ENCODE results near the gene SEPTIN5. TPM values are rescaled to one million over a fixed set of nuclear protein-coding genes. Genes with fewer than 3 reads are reported as not detected.
"Not testable (repeated sequence)": the region's sequence is repeated elsewhere in the genome, so short reads cannot be mapped to it uniquely, and the experiment has no call there.

Gene SEPTIN5
- total RNA-seq, 3 donors from 2014 or later = 0.38 to 1.3 (median 1.1) TPM

DNA sequence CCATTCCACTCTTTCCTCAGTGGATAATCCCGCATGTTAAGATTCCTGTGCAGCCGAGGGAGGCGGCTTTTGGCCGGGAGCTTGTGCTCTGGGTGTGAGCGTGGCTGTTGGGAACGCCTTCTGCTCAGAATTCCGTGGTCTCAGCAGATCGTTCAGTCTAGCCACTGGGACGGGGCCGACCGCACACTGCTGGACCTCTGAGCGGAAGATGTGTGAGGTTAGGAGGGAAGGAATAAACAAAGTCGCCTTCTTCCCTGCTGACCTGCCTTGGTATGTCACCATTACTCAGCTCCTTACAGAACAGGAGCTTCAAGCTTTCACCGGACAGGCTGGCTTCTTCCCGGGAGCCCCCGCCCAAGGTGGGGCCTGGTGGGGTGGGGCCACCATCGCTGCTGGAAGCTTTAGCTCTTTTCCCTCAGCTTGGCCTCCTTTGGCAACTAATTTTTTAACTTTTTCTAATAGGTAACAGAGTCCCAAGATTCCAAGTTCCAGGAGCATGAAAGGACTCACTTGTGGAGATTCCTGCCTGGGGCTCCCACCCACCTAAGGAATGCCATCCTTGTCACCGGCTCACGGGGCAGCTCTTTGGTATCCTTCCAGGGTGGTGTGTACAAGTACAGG lies 22.5 kb upstream of the SEPTIN5 start:
- no peak for ATAC-seq
- Mint-ChIP-seq H3K9me3 (no peaks in the 10 kb centered on the region), H3K27me3 (ENCODE audit: low read depth) (peaks cover 14% of the 10 kb centered on the region), H3K36me3 (ENCODE audit: insufficient read depth) (no peaks in the 10 kb centered on the region), H3K4me3 (no peak overlapping the region), H3K4me1 (ENCODE audit: low read depth) (no peaks in the 10 kb centered on the region)
- no peak for DNase-seq

DNA sequence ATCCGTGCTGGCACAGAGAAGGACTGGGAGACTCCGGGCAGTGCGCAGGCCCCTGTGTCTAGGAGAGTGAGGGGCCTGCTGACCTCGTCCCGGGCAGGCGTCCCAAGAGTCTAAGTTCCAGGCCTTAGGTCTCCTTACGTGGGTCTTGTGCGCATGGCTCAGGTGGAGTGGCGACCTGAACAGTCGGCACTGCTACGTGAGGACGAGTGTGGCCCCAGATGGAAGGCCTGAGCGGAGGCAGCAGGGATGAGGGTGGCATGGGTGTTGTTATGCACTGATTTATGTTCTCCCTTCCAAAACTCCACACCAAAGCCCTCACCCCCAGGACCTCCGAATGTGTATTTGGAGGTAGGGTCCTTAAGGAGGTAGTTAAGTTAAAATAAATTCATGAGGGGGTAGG lies 20.7 kb upstream of the SEPTIN5 start:
- Mint-ChIP-seq H3K9me3 (no peaks in the 10 kb centered on the region), H3K4me3 (no peak overlapping the region), H3K36me3 (ENCODE audit: insufficient read depth) (no peaks in the 10 kb centered on the region), H3K27me3 (ENCODE audit: low read depth) (peaks cover 14% of the 10 kb centered on the region), H3K4me1 (ENCODE audit: low read depth) (no peaks in the 10 kb centered on the region)
- ATAC-seq (no peak), DNase-seq (no peak)

DNA sequence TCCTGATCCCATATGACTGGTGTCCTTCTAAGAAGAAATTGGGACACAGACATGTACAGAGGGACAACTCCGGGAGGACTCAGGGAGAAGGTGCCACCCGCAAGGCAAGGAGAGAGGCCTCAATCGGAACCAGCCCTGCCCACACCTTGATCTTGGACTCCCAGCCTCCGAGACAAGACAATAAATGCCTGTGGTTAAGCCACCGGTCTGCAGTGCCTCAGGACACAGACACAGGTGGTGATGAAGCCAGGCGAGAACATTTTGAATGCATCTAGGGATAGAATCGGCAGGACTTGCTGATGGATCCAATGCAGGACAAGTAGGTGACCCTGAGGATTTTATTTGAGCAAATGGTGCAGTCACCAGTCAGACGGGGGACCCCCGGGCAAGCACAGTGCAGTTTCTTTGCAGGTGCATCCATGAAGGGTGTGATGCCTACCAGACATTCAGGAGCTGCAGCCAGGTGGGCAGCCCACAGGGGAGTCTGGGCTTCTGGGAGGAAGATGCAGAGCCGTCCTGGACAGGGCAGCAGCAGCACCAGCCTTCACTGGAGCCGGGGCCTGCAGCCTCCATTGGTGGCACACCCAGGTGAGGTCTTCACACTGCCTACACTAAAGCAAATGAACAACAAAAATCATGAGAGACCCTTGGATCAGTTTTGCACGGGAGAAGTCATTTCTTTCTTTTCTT lies 20.2 kb upstream of the SEPTIN5 start:
- ATAC-seq = no peak
- H3K4me1 Mint-ChIP-seq (ENCODE audit: low read depth) = no peaks in the 10 kb centered on the region

DNA sequence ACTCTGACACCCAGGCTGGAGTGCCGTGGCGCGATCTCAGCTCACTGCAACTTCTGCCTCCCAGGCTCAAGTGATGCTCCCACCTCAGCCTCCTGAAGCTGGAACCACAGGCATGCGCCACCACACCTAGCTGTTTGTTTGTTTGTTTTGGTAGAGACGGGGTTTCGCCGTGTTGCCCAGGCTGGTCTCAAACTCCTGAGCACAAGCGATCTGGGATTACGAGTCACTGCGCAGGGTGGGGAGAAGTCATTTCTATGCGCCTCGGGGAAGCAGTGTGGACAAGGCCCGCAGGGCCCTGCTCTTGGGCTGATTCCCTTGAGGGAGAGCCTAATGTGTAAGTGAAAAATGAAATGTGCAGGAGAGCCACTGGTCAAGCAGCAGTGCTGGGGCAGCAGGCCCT lies 19.6 kb upstream of the SEPTIN5 start:
- H3K4me1 Mint-ChIP-seq (ENCODE audit: low read depth) = no peaks in the 10 kb centered on the region
- no peak for DNase-seq

More for the DNA sequence above, 20.2 kb upstream of the SEPTIN5 start:
- Mint-ChIP-seq H3K4me3 (no peak overlapping the region), H3K36me3 (ENCODE audit: insufficient read depth) (no peaks in the 10 kb centered on the region), H3K27me3 (ENCODE audit: low read depth) (peaks cover 14% of the 10 kb centered on the region), H3K9me3 (no peaks in the 10 kb centered on the region)
- DNase-seq = no peak

DNA sequence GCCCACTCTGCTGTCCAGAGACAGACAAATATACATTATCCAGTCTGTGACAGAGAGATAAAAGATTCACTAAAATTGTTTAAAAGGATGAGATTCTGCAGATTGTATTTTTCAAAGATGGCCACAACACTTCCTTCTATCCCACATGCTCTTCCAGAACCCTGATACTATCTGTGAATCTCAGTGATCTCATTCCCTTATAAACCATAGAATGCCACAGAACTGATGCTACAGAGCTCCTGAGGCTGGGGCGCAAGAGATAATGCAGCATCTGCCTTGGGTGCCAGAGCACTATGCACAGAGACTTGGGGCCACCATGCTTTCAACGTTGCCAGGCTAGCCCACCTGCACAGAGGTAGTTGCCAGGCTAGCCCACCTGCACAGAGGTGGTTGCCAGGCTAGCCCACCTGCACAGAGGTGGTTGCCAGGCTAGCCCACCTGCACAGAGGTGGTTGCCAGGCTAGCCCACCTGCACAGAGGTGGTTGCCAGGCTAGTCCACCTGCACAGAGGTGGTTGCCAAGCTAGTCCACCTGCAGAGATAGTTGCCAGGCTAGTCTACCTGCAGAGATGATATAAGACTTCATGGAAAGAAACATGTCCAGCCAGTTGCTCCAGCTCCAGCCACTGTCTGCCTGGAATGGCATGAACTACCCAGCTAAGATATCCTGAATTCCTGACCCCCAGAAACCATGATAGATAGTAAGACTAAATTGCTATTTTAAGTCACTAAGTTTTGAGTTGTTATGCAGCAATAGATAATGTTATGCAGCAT lies 17.6 kb upstream of the SEPTIN5 start:
- Mint-ChIP-seq H3K4me1 (ENCODE audit: low read depth) (no peaks in the 10 kb centered on the region), H3K9me3 (no peaks in the 10 kb centered on the region), H3K36me3 (ENCODE audit: insufficient read depth) (no peaks in the 10 kb centered on the region), H3K4me3 (no peak overlapping the region), H3K27me3 (ENCODE audit: low read depth) (peaks cover 9% of the 10 kb centered on the region)
- ATAC-seq (no peak), DNase-seq (no peak)

More for the DNA sequence above, 19.6 kb upstream of the SEPTIN5 start:
- Mint-ChIP-seq H3K27me3 (ENCODE audit: low read depth) (peaks cover 13% of the 10 kb centered on the region), H3K4me3 (no peak overlapping the region), H3K36me3 (ENCODE audit: insufficient read depth) (no peaks in the 10 kb centered on the region), H3K9me3 (no peaks in the 10 kb centered on the region)
- ATAC-seq = no peak

DNA sequence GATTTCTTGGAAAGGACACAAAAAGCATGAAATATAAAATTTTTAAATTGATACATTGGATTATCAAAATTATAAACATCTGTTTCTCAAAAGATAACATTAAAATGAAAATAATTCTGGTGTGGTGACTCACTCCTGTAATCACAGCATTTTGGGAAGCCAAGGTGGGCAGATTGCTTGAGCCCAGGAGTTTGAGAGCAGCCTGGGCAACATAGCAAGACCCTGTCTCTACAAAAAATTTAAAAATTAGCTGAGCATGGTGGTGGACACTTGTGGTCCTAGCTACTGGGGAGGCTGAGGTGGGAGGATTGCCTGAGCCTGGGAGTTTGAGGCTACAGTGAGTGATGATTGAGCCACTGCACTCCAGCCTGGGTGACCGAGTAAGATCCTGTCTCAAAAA lies 16.4 kb upstream of the SEPTIN5 start:
- H3K4me3 Mint-ChIP-seq; DNase-seq; H3K9me3 Mint-ChIP-seq; H3K27me3 Mint-ChIP-seq (ENCODE audit: low read depth); H3K36me3 Mint-ChIP-seq (ENCODE audit: insufficient read depth); ATAC-seq; H3K4me1 Mint-ChIP-seq (ENCODE audit: low read depth): not testable (repeated sequence)

DNA sequence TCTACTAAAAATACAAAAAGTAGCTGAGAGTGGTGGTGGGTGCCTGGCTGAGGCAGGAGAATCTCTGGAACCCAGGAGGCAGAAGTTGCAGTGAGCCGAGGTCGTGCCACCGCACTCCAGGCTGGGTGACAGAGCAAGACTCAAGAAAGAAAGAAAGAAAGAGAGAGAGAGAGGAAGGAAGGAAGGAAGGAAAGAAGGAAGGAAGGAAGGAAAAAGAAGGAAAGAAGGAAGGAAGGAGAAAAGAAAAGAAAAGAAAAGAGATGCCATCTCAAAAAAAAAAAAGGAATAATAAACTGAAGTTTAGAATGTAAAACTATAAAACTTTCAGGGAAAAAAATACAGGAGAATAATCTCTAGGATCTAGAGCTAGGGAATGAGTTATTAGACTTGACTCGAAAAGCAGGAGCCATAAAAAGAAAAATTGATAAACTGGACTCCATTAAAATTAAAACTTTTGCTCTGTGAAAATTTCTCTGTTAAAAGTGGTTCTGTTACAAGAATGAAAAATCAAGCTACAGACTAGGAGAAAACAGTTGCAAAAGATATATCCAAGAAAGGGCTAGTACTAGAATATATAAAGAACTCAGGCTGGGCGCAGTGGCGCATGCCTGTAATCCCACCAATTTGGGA lies 13.4 kb upstream of the SEPTIN5 start:
- Mint-ChIP-seq H3K4me1 (ENCODE audit: low read depth) (no peaks in the 10 kb centered on the region), H3K4me3 (no peak overlapping the region), H3K36me3 (ENCODE audit: insufficient read depth) (no peaks in the 10 kb centered on the region), H3K9me3 (no peaks in the 10 kb centered on the region), H3K27me3 (ENCODE audit: low read depth) (peaks cover 4% of the 10 kb centered on the region)
- ATAC-seq = no peak
- DNase-seq = no peak

DNA sequence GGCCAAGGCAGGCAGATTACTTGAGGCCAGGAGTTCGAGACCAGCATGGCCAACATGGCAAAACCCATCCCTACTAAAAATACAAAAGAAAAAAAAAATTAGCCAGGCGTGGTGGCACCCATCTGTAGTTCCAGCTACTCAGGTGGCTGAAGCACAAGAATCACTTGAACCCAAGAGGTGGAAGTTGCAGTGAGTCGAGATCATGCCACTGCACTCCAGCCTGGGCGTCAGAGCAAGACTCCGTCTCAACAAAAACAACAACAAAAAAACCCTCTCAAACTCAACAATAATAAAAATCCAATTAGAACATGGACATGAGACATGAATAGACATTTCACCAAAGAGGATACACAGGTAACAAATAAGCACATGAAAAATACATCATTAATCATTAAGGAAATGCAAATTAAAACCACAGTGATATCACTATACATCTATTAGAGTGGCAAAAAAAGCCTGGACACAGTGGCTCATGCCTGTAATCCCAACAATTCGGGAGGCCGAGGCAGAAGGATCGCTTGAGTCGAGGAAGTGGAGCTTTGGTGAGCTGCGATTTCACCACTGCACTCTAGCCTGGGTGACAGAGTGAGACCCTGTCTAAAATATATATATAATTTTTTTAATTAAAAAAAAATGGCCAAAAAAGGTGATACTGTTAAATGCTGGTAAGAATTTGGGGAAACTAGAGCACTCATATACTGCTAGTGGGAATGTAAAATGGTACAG lies 12.7 kb upstream of the SEPTIN5 start:
- ATAC-seq = no peak
- Mint-ChIP-seq H3K4me1 (ENCODE audit: low read depth) (no peaks in the 10 kb centered on the region), H3K36me3 (ENCODE audit: insufficient read depth) (no peaks in the 10 kb centered on the region), H3K27me3 (ENCODE audit: low read depth) (peaks cover under 1% of the 10 kb centered on the region), H3K9me3 (no peaks in the 10 kb centered on the region), H3K4me3 (no peak overlapping the region)
- no peak for DNase-seq

DNA sequence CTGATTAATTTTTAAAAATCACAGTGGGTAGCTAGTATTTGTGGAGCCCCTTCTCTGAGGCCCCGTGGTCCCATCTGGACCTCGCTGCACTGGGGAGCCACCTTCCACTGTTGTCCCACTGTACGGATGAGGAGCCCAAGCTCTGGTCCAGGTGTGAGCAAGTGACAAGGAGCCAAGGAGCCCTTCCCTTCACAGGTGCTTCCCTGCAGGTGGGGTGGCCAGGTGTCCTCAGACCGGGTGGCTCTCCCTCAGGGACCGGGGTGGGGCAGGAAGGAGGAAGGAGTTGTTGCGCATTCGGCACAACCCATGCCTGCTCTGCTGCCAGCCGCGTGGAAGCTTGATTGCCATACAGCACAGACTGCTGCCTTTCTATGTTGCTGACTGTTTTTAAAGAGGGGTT lies 10.4 kb upstream of the SEPTIN5 start:
- Mint-ChIP-seq H3K4me1 (ENCODE audit: low read depth) (no peaks in the 10 kb centered on the region), H3K27me3 (ENCODE audit: low read depth) (no peaks in the 10 kb centered on the region), H3K36me3 (ENCODE audit: insufficient read depth) (no peaks in the 10 kb centered on the region), H3K4me3 (no peak overlapping the region), H3K9me3 (no peaks in the 10 kb centered on the region)
- DNase-seq = no peak
- ATAC-seq = no peak

DNA sequence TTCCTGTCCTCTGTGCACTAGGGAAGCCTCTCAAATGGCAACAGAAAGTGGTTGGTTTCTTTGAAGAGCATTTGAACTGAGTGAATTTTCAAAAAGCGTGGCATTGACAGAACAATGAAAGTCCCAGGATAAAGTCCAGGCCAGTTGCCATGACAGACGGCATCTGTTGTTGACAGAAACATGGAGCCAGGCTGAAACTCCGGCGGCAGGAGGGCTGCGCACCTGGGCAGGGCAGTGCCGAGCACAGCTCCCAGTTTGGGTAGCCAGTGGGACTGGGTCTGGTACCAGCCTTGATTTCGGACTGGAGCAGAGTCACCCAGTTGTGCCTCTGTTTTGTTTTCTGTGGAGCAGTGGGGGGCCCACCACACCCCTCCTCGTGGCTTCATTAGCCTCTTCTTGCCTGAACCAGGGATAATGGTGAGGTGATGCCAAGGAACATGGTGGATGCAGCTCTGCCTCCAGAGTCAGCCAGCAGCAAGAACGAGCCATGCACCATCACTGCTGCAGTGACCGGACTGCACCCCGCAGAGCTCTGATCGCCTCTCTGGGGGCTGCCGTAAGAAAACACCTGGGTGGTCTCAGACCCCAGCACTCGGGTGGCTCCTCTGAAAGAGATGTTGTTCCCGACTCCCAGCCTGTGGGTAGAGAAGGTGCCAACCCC lies 9.8 kb upstream of the SEPTIN5 start:
- H3K27me3 Mint-ChIP-seq (ENCODE audit: low read depth) = no peaks in the 10 kb centered on the region
- ATAC-seq = no peak
- no peaks in the 10 kb centered on the region for H3K9me3 Mint-ChIP-seq
- H3K36me3 Mint-ChIP-seq (ENCODE audit: insufficient read depth) = no peaks in the 10 kb centered on the region
- no peaks in the 10 kb centered on the region for H3K4me1 Mint-ChIP-seq (ENCODE audit: low read depth)
- no peak for DNase-seq
- no peak overlapping the region for H3K4me3 Mint-ChIP-seq

DNA sequence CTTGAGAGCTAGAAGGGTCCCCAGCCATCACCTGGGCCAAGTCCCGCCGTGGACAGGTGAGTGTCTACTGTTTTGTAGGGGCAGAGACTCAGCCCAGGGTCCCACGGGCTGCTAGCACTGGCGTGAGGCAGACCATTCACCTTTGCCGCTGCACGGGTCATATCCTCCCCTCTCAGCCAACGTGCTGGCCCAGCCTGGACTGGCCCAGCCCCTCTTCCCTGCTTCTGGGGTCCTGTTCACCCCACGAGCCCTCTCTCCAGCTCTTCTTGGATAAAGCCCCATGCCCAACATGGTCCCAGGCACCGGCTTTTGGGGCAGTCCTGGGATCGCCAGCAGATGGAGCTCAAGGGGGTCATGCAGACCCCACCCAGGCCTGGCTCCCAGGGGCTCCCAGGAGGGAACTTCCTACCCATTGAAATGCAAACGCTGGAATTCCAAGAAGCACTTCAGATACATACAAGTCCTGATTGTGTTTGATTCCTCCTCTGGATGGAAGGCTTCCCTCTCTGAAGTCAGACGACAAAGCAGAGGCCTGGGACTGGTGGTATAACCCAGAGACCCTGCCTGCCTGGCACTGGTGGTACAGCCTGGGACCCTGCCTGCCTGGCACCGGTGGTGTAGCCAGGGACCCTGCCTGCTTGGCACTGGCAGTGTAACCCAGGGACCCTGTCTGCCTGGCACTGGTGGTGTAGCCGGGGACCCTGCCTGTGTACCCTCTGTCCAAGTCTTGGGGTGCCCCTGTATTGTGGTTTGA lies 8.9 kb upstream of the SEPTIN5 start:
- ATAC-seq (no peak), DNase-seq (no peak)
- Mint-ChIP-seq H3K4me1 (ENCODE audit: low read depth) (no peaks in the 10 kb centered on the region), H3K4me3 (no peak overlapping the region), H3K36me3 (ENCODE audit: insufficient read depth) (no peaks in the 10 kb centered on the region), H3K9me3 (no peaks in the 10 kb centered on the region), H3K27me3 (ENCODE audit: low read depth) (peaks cover 2% of the 10 kb centered on the region)

DNA sequence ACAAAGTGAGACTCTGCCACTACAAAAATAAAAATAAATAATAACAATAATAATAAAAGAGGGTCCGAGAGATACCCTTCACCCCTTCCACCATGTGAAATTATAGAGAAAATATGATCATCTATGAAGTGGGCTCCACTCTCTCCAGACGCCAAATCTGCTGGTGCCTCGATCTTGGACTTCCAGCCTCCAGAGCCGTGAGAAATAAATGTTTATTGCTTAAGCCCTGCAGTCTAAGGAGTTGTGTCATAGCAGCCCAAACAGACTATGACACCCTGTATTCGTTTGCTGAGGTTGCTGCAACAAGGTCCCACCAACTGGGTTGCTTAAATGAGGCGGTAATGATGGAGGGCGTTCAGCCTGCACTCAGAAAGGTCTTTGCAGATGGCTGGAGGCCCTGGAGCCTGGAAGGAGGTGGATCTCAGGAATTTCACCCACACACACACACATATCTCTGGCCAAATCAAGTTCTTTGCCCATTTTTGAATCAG lies 7.6 kb upstream of the SEPTIN5 start:
- DNase-seq (no peak), ATAC-seq (no peak)
- H3K9me3 Mint-ChIP-seq = no peaks in the 10 kb centered on the region
- no peaks in the 10 kb centered on the region for H3K36me3 Mint-ChIP-seq (ENCODE audit: insufficient read depth)
- H3K4me3 Mint-ChIP-seq = no peak overlapping the region
- H3K4me1 Mint-ChIP-seq (ENCODE audit: low read depth) = no peaks in the 10 kb centered on the region
- peaks cover 2% of the 10 kb centered on the region for H3K27me3 Mint-ChIP-seq (ENCODE audit: low read depth)

Measured in activated T-cell treated with anti-CD3 and anti-CD28 coated beads, Interleukin-2, amount 50 U/mL, for 4 hours (primary cell).